H1 (cell line): ENCODE data around the gene MPHOSPH10. TPM values are rescaled to one million over a fixed set of nuclear protein-coding genes. Genes with fewer than 3 reads are reported as not detected.

Experiments
- CTCF ChIA-PET: fragments of 300-600 bp; sonication (Branson Sonifier 250); formaldehyde crosslinking; loops from one replicate; lab custom pipeline; 2021; ENCODE audit not compliant: partially characterized antibody; lab: Charles Lee
- POLR2A ChIA-PET: fragments of 300-600 bp; sonication (Branson Sonifier 250); formaldehyde crosslinking; loops from one replicate; lab custom pipeline; 2021; ENCODE audit warnings: inconsistent platforms; ENCODE audit not compliant: partially characterized antibody; lab: Charles Lee
- DNase-seq, 2 experiments: peaks; one replicate each; pipeline versions ENCODE4 v3.0.0 to v3.0.0-alpha.2; 2010 to 2022; ENCODE audit warnings: low spot score in 2 of 2, low read depth in 1 of 2, mixed read lengths in 1 of 2
- FAIRE-seq: peaks from 2 replicates; lab custom pipeline; 2011; peaks lifted over from hg19 to GRCh38; lab: Jason Lieb, UNC
- H2AFZ ChIP-seq: 2 replicates; pipeline ENCODE4 v1.8.1; 2012; ENCODE audit warnings: low read length, inconsistent platforms
- H2AK5ac ChIP-seq: 2 replicates; pipeline ENCODE4 v1.6.1; 2013; ENCODE audit warnings: low read depth, low read length
- H2BK120ac ChIP-seq: replicated peaks from 2 replicates; pipeline ENCODE3; 2013; ENCODE audit warnings: low read depth, low read length, inconsistent platforms
- H2BK12ac ChIP-seq: 2 replicates; pipeline ENCODE4 v1.6.1; 2013; ENCODE audit warnings: low read depth, low read length
- H2BK15ac ChIP-seq: 2 replicates; pipeline ENCODE4 v1.6.1; 2013; ENCODE audit warnings: low read length
- H2BK20ac ChIP-seq: 2 replicates; pipeline ENCODE4 v1.6.1; 2013; ENCODE audit warnings: low read length
- H2BK5ac ChIP-seq: 2 replicates; pipeline ENCODE4 v1.6.1; 2013; ENCODE audit warnings: low read depth, low read length
- H3K14ac ChIP-seq: 2 replicates; pipeline ENCODE4 v1.6.1; 2013; ENCODE audit warnings: inconsistent platforms; ENCODE audit not compliant: insufficient read length
- H3K18ac ChIP-seq: 2 replicates; pipeline ENCODE4 v1.6.1; 2013; ENCODE audit warnings: low read length; ENCODE audit errors: extremely low read depth
- H3K23ac ChIP-seq: 2 replicates; pipeline ENCODE4 v1.6.1; 2013; ENCODE audit warnings: inconsistent platforms; ENCODE audit not compliant: insufficient read length
- H3K23me2 ChIP-seq: 2 replicates; pipeline ENCODE4 v1.6.1; 2013; ENCODE audit warnings: low read depth, low read length
- H3K27ac ChIP-seq: 2 replicates; pipeline ENCODE4 v1.6.1; 2011; ENCODE audit warnings: low read depth, low read length, inconsistent platforms
- H3K27me3 ChIP-seq, 4 experiments: replicated peaks in 1 of 4; 1 replicate in 1 of 4; 2 replicates in 3 of 4; pipeline versions ENCODE4 v1.6.1 to v1.8.1; 2011 to 2013; ENCODE audit warnings: low read length in 3 of 4, mild to moderate bottlenecking in 3 of 4, inconsistent platforms in 2 of 4, mixed read lengths in 2 of 4, moderate library complexity in 1 of 4; ENCODE audit not compliant: control insufficient read depth in 3 of 4, insufficient read depth in 3 of 4; ENCODE audit errors: extremely low read depth in 1 of 4
- H3K36me3 ChIP-seq, 4 experiments: 2 replicates each; pipeline versions ENCODE4 v1.6.1 to v1.8.1; 2011 to 2013; ENCODE audit warnings: mild to moderate bottlenecking in 4 of 4, low read length in 3 of 4, moderate library complexity in 2 of 4, control low read depth in 1 of 4, inconsistent platforms in 1 of 4; ENCODE audit not compliant: insufficient read depth in 4 of 4, control insufficient read depth in 2 of 4
- H3K4ac ChIP-seq: replicated peaks from 2 replicates; pipeline ENCODE3; 2013; ENCODE audit warnings: low read length, low read depth, mixed read lengths, inconsistent platforms; ENCODE audit not compliant: insufficient read length
- H3K4me1 ChIP-seq, 4 experiments: replicated peaks in 1 of 4; 1 replicate in 1 of 4; 2 replicates in 3 of 4; pipeline versions ENCODE4 v1.6.1 to v1.8.1; 2011 to 2013; ENCODE audit warnings: low read length in 3 of 4, inconsistent platforms in 2 of 4, mixed read lengths in 1 of 4; ENCODE audit not compliant: insufficient read depth in 4 of 4, control insufficient read depth in 3 of 4
- H3K4me2 ChIP-seq, 2 experiments: 2 replicates each; pipeline versions ENCODE4 v1.6.1 to v1.8.1; 2011 to 2013; ENCODE audit warnings: low read depth in 2 of 2, low read length in 2 of 2, control low read depth in 1 of 2, inconsistent platforms in 1 of 2, mild to moderate bottlenecking in 1 of 2; ENCODE audit not compliant: insufficient read depth in 1 of 2
- H3K4me3 ChIP-seq, 4 experiments: fragments of 200-600, 300-600 bp in 1 of 4; sonication (generic), shearing (Covaris generic), sonication (Bioruptor Twin) in 1 of 4; 2 replicates each; pipeline versions ENCODE4 v1.5.1 to v1.8.1; 2011 to 2016; ENCODE audit warnings: low read length in 4 of 4, low read depth in 3 of 4, control low read depth in 2 of 4, inconsistent platforms in 2 of 4, mild to moderate bottlenecking in 2 of 4, mixed read lengths in 1 of 4, moderate library complexity in 1 of 4; ENCODE audit not compliant: insufficient read depth in 2 of 4; ENCODE audit errors: extremely low read depth in 1 of 4
- H3K56ac ChIP-seq: replicated peaks from 2 replicates; pipeline ENCODE3; 2013; ENCODE audit warnings: low read depth, mild to moderate bottlenecking, mixed read lengths, low read length, inconsistent platforms; ENCODE audit not compliant: insufficient read length
- H3K79me1 ChIP-seq: 2 replicates; pipeline ENCODE4 v1.6.1; 2013; ENCODE audit warnings: low read depth, low read length, control low read depth
- H3K79me2 ChIP-seq, 2 experiments: 2 replicates each; pipeline versions ENCODE4 v1.6.1 to v1.8.1; 2012 to 2013; ENCODE audit warnings: low read length in 2 of 2, mild to moderate bottlenecking in 2 of 2, inconsistent platforms in 1 of 2; ENCODE audit not compliant: insufficient read depth in 2 of 2, control insufficient read depth in 1 of 2
- H3K9ac ChIP-seq, 4 experiments: replicated peaks in 1 of 4; 1 replicate in 1 of 4; 2 replicates in 3 of 4; pipeline versions ENCODE4 v1.6.1 to v1.8.1; 2011 to 2013; ENCODE audit warnings: low read depth in 3 of 4, low read length in 3 of 4, control low read depth in 2 of 4, mild to moderate bottlenecking in 2 of 4, moderate library complexity in 2 of 4, inconsistent platforms in 1 of 4; ENCODE audit errors: extremely low read depth in 1 of 4
- H3K9me3 ChIP-seq, 2 experiments: 2 replicates each; pipeline versions ENCODE4 v1.6.1 to v1.8.1; 2012 to 2013; ENCODE audit warnings: mild to moderate bottlenecking in 2 of 2, moderate library complexity in 2 of 2, control low read depth in 1 of 2, inconsistent platforms in 1 of 2, low read depth in 1 of 2, low read length in 1 of 2, mixed read lengths in 1 of 2; ENCODE audit not compliant: insufficient read depth in 2 of 2
- H4K20me1 ChIP-seq, 2 experiments: replicated peaks in 1 of 2; 2 replicates each; pipeline versions ENCODE3 to v1.8.1; 2011 to 2013; ENCODE audit warnings: inconsistent platforms in 2 of 2, low read length in 2 of 2, mild to moderate bottlenecking in 1 of 2; ENCODE audit not compliant: insufficient read depth in 2 of 2, control insufficient read depth in 1 of 2
- H4K5ac ChIP-seq: 2 replicates; pipeline ENCODE4 v1.6.1; 2013; ENCODE audit warnings: low read length, low read depth, mixed read lengths, inconsistent platforms; ENCODE audit not compliant: insufficient read length
- H4K8ac ChIP-seq: 2 replicates; pipeline ENCODE4 v1.8.0; 2013; ENCODE audit warnings: mild to moderate bottlenecking, moderate library complexity, low read length, inconsistent platforms; ENCODE audit not compliant: insufficient read depth; ENCODE audit errors: extremely low read depth
- H4K91ac ChIP-seq: replicated peaks from 2 replicates; pipeline ENCODE3; 2013; ENCODE audit warnings: low read length, mixed read lengths, inconsistent platforms; ENCODE audit not compliant: insufficient read length
- GABPA ChIP-seq: IDR thresholded peaks from 2 replicates; pipeline ENCODE4 v1.6.1; 2011; ENCODE audit warnings: mild to moderate bottlenecking, low read length, moderate library complexity, borderline replicate concordance; ENCODE audit not compliant: insufficient read depth
- NRF1 ChIP-seq: IDR thresholded peaks from 2 replicates; pipeline ENCODE4 v1.6.1; 2011; ENCODE audit warnings: mild to moderate bottlenecking, low read depth, low read length, improper control_type of control experiment
- RAD21 ChIP-seq, 2 experiments: IDR thresholded peaks in 1 of 2; conservative IDR thresholded peaks in 1 of 2; 2 replicates each; pipeline ENCODE4 v1.6.1; 2011; ENCODE audit warnings: low read depth in 2 of 2, low read length in 2 of 2, improper control_type of control experiment in 1 of 2, inconsistent platforms in 1 of 2, mild to moderate bottlenecking in 1 of 2, moderate library complexity in 1 of 2
- SIN3A ChIP-seq, 2 experiments: IDR thresholded peaks in 1 of 2; conservative IDR thresholded peaks in 1 of 2; 2 replicates each; pipeline ENCODE4 v1.6.1; 2011 to 2012; ENCODE audit warnings: low read length in 2 of 2, improper control_type of control experiment in 1 of 2, low read depth in 1 of 2, mild to moderate bottlenecking in 1 of 2
- TEAD4 ChIP-seq: IDR thresholded peaks from 2 replicates; pipeline ENCODE4 v1.6.1; 2012; ENCODE audit warnings: low read depth, low read length, inconsistent platforms, mixed read lengths
- WGBS, 2 experiments: shearing (Covaris generic) in 1 of 2; methylation state at CpG; one replicate each; pipeline versions ENCODE4 v1.1.6 to v1.1.7; 2013 to 2015; ENCODE audit warnings: low lambda C conversion rate in 2 of 2, mixed read lengths in 2 of 2, inconsistent platforms in 1 of 2, low coverage in 1 of 2, missing lambda C conversion rate in 1 of 2; ENCODE audit not compliant: insufficient replicate concordance in 2 of 2, insufficient coverage in 1 of 2, insufficient read length in 1 of 2; ENCODE audit errors: extremely low coverage in 1 of 2, missing lambda C conversion rate in 1 of 2; 5-methylcytosine and 5-hydroxymethylcytosine counted together
- polyA plus RNA-seq, 7 experiments: library from polyadenylated mRNA; depleted of rRNA in 3 of 7; stranded (reverse) in 5 of 7; unstranded in 2 of 7; fragments of >200 nt in 5 of 7; fragments of 200-250 nt in 2 of 7; gene quantifications; 1 replicate in 5 of 7; 2 replicates in 1 of 7; 4 replicates in 1 of 7; pipeline versions ENCODE4 v1.2.1 to v1.2.3, GENCODE V29; 2011 to 2013; ENCODE audit warnings: missing spikeins in 2 of 7, mixed read lengths in 2 of 7
- total RNA-seq: library from RNA; stranded (reverse); fragmentation: NEBNext Ultra II Directional; extraction: Animal tissue kit (Norgen Biotek cat#: 25700); gene quantifications from 2 replicates; pipeline ENCODE4 v1.2.1, GENCODE V29; 2021
- TF ChIP-seq, protein P1 (sequence below), 3 experiments: IDR thresholded peaks; 1 replicate in 2 of 3; 2 replicates in 1 of 3; pipeline versions ENCODE4 v1.5.1 to v1.6.1; 2011; ENCODE audit warnings: low read length in 3 of 3, mild to moderate bottlenecking in 3 of 3, inconsistent platforms in 2 of 3, low read depth in 1 of 3, moderate library complexity in 1 of 3; ENCODE audit not compliant: insufficient read depth in 1 of 3; ENCODE audit errors: control extremely low read depth in 1 of 3

The MPHOSPH10 gene
- total and polyA plus RNA-seq, 2 of the 8 experiments (the other 6 are each of a cell fraction or from before 2014, with no cell fraction given) = 4.5 to 39.1 TPM

DNA sequence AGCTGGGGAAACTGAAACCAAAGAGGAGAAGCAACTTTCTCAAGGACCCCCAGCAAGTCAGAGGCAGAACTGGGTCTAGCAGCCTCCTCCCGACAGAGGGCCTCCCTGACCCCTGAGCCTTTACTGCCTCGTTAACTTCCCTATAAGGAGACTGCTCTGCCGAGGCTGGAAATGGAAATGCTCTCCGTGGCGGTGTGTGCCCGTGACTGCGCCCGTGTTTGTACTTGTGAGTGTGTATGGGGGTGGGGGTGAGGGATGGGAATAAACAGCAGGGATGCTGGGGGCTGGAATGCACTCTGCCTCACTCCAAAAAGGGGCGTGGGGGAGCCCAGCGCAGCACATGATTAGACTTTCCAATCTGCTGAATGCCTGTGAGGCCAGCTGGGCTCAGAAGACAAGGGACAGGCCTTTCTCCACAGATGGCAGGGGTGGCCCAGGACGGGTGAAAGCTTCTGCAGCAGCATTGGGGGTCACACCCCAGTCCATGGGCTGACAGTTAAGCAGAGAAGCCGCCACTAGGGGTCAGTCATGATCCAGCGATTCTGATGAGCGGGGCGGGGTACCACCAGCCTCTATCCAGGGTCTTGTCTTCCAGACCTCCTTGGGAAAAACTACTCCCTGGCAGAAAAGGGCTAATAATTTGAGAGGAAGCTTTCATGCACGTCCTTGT, 26.8 kb downstream of the MPHOSPH10 start:
- DNase-seq = peak; percentile 43 to 96
- Histone ChIP-seq H3K23ac (no peak overlapping the region), H3K9ac (no peak overlapping the region), H3K27ac (no peak overlapping the region), H4K20me1 (no peaks in the 10 kb centered on the region), H2AK5ac (no peak overlapping the region), H4K91ac (no peak overlapping the region), H3K27me3 (no peaks in the 10 kb centered on the region; a peak in 1 of 7 replicates), H3K4me2 (no peak overlapping the region), H3K23me2 (no peaks in the 10 kb centered on the region), H3K4me3 (no peak overlapping the region), H2BK12ac (no peak overlapping the region), H3K79me1 (no peaks in the 10 kb centered on the region), H4K5ac (no peak overlapping the region), H3K18ac (no peak overlapping the region), H3K56ac (no peak overlapping the region), H2AFZ (no peak overlapping the region), H3K9me3 (no peaks in the 10 kb centered on the region; a peak in 1 of 4 replicates), H2BK20ac (no peak overlapping the region), H3K4ac (no peak overlapping the region), H2BK5ac (no peak overlapping the region), H3K14ac (no peak overlapping the region), H2BK15ac (no peak overlapping the region), H3K79me2 (no peaks in the 10 kb centered on the region), H3K36me3 (no peaks in the 10 kb centered on the region), H2BK120ac (no peak overlapping the region), H4K8ac (no peak overlapping the region), H3K4me1 (peaks cover 0 to 2% (median 0%) of the 10 kb centered on the region in 4 experiments; a peak in 3 of 7 replicates)
- ChIA-PET POLR2A (interaction anchor here (1.0 to 2.4 kb wide), 4 partner anchors 13 to 219 kb away, joined by 3 to 6 read pairs (median 5); partner anchors contain the start of genes MCEE, MPHOSPH10 and ZNF638), CTCF (interaction anchor here (0.6 to 4.3 kb wide), 33 partner anchors 8 to 303 kb away, joined by 3 to 25 read pairs (median 4); partner anchors contain the start of gene NAGK)
- peak; percentile 81 for FAIRE-seq
- 0 out of 4 replicates have a peak, but pooled peaks of 1 of the 2 experiments have one; percentile 47 for TF ChIP-seq SIN3A (conservative IDR thresholded peaks at IDR 0.05 in 1 of 2, IDR thresholded peaks at IDR 0.05 in 1 of 2; ENCODE audit: low read depth in 1 of 2, low read length in 2 of 2)
- peak; percentile 94 to 95 for TF ChIP-seq RAD21 (IDR thresholded peaks at IDR 0.05 in 1 of 2, conservative IDR thresholded peaks at IDR 0.05 in 1 of 2; ENCODE audit: low read depth in 2 of 2, low read length in 2 of 2)
- no peak for TF ChIP-seq NRF1
- TF ChIP-seq, protein P1, sequence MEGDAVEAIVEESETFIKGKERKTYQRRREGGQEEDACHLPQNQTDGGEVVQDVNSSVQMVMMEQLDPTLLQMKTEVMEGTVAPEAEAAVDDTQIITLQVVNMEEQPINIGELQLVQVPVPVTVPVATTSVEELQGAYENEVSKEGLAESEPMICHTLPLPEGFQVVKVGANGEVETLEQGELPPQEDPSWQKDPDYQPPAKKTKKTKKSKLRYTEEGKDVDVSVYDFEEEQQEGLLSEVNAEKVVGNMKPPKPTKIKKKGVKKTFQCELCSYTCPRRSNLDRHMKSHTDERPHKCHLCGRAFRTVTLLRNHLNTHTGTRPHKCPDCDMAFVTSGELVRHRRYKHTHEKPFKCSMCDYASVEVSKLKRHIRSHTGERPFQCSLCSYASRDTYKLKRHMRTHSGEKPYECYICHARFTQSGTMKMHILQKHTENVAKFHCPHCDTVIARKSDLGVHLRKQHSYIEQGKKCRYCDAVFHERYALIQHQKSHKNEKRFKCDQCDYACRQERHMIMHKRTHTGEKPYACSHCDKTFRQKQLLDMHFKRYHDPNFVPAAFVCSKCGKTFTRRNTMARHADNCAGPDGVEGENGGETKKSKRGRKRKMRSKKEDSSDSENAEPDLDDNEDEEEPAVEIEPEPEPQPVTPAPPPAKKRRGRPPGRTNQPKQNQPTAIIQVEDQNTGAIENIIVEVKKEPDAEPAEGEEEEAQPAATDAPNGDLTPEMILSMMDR (IDR thresholded peaks at IDR 0.05; ENCODE audit: control extremely low read depth in 1 of 3, insufficient read depth in 1 of 3, low read depth in 1 of 3, low read length in 3 of 3) = peak; percentile 80 to 90 (median 88)
- TF ChIP-seq TEAD4 = 0 out of 2 replicates have a peak, but pooled peaks have one; percentile 31
- peak; percentile 13; the same call in 1 of the 2 replicates for TF ChIP-seq GABPA
- WGBS, 2 experiments = 38% methylated on average over 16 of the region's 16 CpGs; no CpG with 5 or more reads in 1 of the 2 experiments
